ENCODE results near the gene MS4A6A.

DNA sequence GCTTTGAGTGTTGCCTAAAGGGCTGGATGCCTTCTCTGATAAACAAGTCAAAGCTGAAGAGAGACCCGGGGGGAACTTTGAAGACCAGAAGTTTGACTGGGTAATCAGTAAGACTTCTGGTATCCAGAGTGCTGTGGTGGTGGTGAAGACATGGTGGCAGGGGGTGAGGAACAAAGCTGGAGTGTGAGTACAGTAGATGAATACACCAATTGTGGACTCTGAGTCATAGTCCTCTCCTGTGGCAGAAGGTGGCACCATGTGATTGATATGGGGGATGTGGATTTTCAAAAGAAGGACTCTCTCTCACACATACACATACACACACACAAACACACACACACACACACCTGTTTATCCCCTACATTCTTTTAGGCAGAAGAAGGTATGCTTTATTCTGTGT lies 12.3 kb downstream of the MS4A6A start:
- TF ChIP-seq CTCF (IDR thresholded peaks at IDR 0.05 in 4 of 5, conservative IDR thresholded peaks at IDR 0.05 in 1 of 5) (no peak), POLR2A (IDR thresholded peaks at IDR 0.05) (no peak)
